Sigmoid colon (tissue), 7 donors: Measurements from ENCODE around the gene ROPN1L. TPM values are rescaled to one million over a fixed set of nuclear protein-coding genes. Genes with fewer than 3 reads are reported as not detected.

ENCODE experiments used
- DNase-seq: peaks from one replicate; pipeline ENCODE4 v3.0.0-alpha.2; 2019
- H3K27ac ChIP-seq, 4 donors: fragments of 200-600 bp; sonication (generic); one replicate each; pipeline ENCODE4 v1.5.1; 2016 to 2019; ENCODE audit warnings: mild to moderate bottlenecking in 1 of 4
- H3K27me3 ChIP-seq, 3 donors: fragments of 200-600 bp; sonication (generic); one replicate each; pipeline ENCODE4 v1.5.1; 2019; ENCODE audit warnings: mild to moderate bottlenecking in 1 of 3
- H3K36me3 ChIP-seq, 4 donors: fragments of 200-600 bp; sonication (generic); one replicate each; pipeline ENCODE4 v1.5.1; 2016 to 2019
- H3K4me1 ChIP-seq, 4 donors: fragments of 200-600 bp; sonication (generic); one replicate each; pipeline ENCODE4 v1.5.1; 2017 to 2019
- H3K4me3 ChIP-seq, 4 donors: fragments of 200-600 bp; sonication (generic); one replicate each; pipeline ENCODE4 v1.5.1; 2017 to 2019; ENCODE audit warnings: mild to moderate bottlenecking in 2 of 4, moderate library complexity in 1 of 4
- H3K9me3 ChIP-seq, 4 donors: fragments of 200-600 bp in 3 of 4; sonication (generic) in 3 of 4; one replicate each; pipeline versions ENCODE4 v1.5.1 to v1.6.1; 2013 to 2019
- EP300 ChIP-seq, 4 donors: sonication (generic); formaldehyde crosslinking; IDR thresholded peaks; one replicate each; pipeline ENCODE4 v1.6.1; 2017; ENCODE audit warnings: antibody characterized with exemption in 4 of 4
- POLR2A ChIP-seq, 2 donors: fragments of 450-650 bp; IDR thresholded peaks; one replicate each; pipeline ENCODE4 v1.6.1; 2016; ENCODE audit warnings: antibody characterized with exemption in 2 of 2, mild to moderate bottlenecking in 2 of 2, moderate library complexity in 2 of 2
- POLR2AphosphoS5 ChIP-seq, 4 donors: sonication (generic); formaldehyde crosslinking; IDR thresholded peaks; one replicate each; pipeline ENCODE4 v1.6.1; 2017; ENCODE audit warnings: antibody characterized with exemption in 4 of 4
- WGBS, 2 donors: extraction: QIAGEN DNeasy Blood & Tissue Kit; methylation state at CpG; one replicate each; pipeline ENCODE4 v1.1.7; 2013; 5-methylcytosine and 5-hydroxymethylcytosine counted together
- intact Hi-C: fragments of 100-400 bp; cut with DNase I; formaldehyde crosslinking; loops from one replicate; pipeline ENCODE4 v1.15.1; 2023
- polyA plus RNA-seq, 3 donors: library from polyadenylated mRNA; stranded (reverse); fragments of 200-250 nt; gene quantifications; one replicate each; pipeline ENCODE4 v1.2.3, GENCODE V29; 2013
- total RNA-seq, 4 donors: library from RNA; depleted of rRNA; stranded (reverse); fragments of >200 nt; gene quantifications; one replicate each; pipeline ENCODE4 v1.1.0, GENCODE V29; 2016
- TF ChIP-seq, protein P1 (sequence below), 4 experiments: fragments of 450-650 bp in 3 of 4; fragments of 200-600 bp in 1 of 4; IDR thresholded peaks; one replicate each; pipeline ENCODE4 v1.5.1; 2016 to 2019; ENCODE audit warnings: antibody characterized with exemption in 4 of 4, mild to moderate bottlenecking in 3 of 4, moderate library complexity in 2 of 4
- donor health status: healthy with polysubstance abuse.
- donor health status: Bipolar disorder and iron deficiency.
- donor health status: healthy.

Gene ROPN1L
- total and polyA plus RNA-seq, 7 donors, result 0.35 to 2.4 (median 1.3) TPM; not detected in 3

DNA sequence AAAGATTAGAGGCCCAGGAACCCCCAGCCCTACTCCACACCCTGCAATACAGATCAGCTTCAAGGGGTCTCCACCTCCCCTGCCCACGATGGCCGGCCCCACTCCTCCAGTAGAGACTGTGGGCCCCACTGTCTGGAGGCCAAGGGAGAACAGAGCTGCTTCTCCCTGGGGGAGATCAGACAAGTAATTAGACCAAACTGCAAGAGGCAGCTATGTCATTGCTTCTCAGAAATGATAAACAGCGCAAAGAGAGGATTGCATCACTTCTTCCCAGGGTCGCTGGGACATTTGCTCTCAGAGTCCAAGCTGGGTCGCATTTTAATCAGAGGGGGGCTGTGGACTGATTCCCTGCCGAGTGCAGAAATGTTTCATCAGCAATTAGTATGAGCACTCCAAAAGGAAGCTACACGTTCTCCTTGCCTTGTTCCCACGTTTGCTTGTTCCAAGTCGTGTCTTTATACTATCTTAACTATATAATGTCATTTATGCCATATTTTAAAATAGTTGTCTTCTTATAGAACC, 59.9 kb downstream of the ROPN1L start:
- no peaks in the 10 kb centered on the region for H3K36me3 ChIP-seq
- 83 to 85% methylated on average over 9 of the region's 9 CpGs for WGBS, 2 donors
- intact Hi-C loops, result no loop called here
- peaks cover 0 to 8% (median 0%) of the 10 kb centered on the region in 3 donors for H3K27me3 ChIP-seq
- no peaks in the 10 kb centered on the region for H3K4me1 ChIP-seq
- H3K27ac ChIP-seq, result no peak overlapping the region
- no peak for DNase-seq
- no peak for TF ChIP-seq POLR2AphosphoS5 (IDR thresholded peaks at IDR 0.05)
- no peak for TF ChIP-seq EP300 (IDR thresholded peaks at IDR 0.05)
- TF ChIP-seq POLR2A (IDR thresholded peaks at IDR 0.05), result no peak
- TF ChIP-seq, protein P1, sequence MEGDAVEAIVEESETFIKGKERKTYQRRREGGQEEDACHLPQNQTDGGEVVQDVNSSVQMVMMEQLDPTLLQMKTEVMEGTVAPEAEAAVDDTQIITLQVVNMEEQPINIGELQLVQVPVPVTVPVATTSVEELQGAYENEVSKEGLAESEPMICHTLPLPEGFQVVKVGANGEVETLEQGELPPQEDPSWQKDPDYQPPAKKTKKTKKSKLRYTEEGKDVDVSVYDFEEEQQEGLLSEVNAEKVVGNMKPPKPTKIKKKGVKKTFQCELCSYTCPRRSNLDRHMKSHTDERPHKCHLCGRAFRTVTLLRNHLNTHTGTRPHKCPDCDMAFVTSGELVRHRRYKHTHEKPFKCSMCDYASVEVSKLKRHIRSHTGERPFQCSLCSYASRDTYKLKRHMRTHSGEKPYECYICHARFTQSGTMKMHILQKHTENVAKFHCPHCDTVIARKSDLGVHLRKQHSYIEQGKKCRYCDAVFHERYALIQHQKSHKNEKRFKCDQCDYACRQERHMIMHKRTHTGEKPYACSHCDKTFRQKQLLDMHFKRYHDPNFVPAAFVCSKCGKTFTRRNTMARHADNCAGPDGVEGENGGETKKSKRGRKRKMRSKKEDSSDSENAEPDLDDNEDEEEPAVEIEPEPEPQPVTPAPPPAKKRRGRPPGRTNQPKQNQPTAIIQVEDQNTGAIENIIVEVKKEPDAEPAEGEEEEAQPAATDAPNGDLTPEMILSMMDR (IDR thresholded peaks at IDR 0.05), result no peak
- H3K4me3 ChIP-seq, result no peak overlapping the region
- no peaks in the 10 kb centered on the region for H3K9me3 ChIP-seq

DNA sequence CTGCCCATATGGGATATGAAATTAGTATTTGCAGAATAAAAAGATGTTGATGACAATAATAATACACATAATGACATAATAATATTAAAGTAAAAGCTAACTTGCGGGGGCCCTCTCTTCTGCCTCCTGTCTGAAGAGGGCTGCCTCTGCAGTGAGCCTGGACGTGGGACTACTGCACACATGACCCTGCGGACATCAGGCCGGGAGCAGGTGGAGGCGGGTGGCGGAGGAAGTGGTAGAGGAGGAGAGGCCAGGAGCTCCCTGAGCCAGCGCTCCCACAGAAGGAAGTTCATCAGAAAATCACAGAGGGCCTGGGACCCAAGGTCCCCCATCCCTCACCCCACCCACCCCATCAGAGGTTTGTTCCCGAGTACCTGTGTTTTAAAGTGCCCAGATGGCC, 60.5 kb downstream of the ROPN1L start:
- no peaks in the 10 kb centered on the region for H3K36me3 ChIP-seq
- TF ChIP-seq POLR2AphosphoS5 (IDR thresholded peaks at IDR 0.05) (no peak), POLR2A (IDR thresholded peaks at IDR 0.05) (no peak), EP300 (IDR thresholded peaks at IDR 0.05) (no peak)
- TF ChIP-seq, protein P1 (IDR thresholded peaks at IDR 0.05), result no peak
- intact Hi-C loops, result no loop called here
- no peaks in the 10 kb centered on the region for H3K9me3 ChIP-seq
- WGBS, 2 donors, result 89 to 90% methylated on average over 8 of the region's 8 CpGs
- H3K4me3 ChIP-seq, result no peak overlapping the region
- no peak overlapping the region for H3K27ac ChIP-seq
- no peak for DNase-seq
- H3K4me1 ChIP-seq, result no peaks in the 10 kb centered on the region
- peaks cover 0 to 8% (median 0%) of the 10 kb centered on the region in 3 donors for H3K27me3 ChIP-seq

DNA sequence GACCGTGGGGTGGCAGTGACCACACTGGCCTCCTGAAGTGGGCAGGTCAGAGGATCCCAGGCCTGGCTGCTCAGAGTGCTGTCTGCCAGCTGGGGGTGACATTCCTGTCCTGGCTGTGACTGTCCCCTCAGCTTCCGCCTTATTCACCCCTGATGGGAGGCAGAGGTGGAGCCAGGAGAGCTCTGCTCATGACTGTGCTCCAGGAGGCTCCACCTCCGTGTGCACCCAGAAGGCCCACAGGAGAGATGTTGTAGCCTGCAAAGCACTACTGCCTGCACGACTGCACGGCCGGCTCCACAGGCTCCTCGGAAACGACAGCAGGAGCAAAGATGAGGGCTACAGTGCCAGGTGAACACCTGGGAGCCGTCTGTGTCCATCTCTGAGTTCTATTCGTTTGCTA, 60.9 kb downstream of the ROPN1L start:
- Histone ChIP-seq H3K27me3 (peaks cover 0 to 8% (median 0%) of the 10 kb centered on the region in 3 donors), H3K4me3 (no peak overlapping the region), H3K27ac (no peak overlapping the region), H3K4me1 (peaks cover 0 to 1% (median 0%) of the 10 kb centered on the region in 4 donors), H3K36me3 (no peaks in the 10 kb centered on the region), H3K9me3 (no peaks in the 10 kb centered on the region)
- intact Hi-C loops, result no loop called here
- 76 to 80% methylated on average over 10 of the region's 10 CpGs for WGBS, 2 donors
- DNase-seq, result no peak
- TF ChIP-seq, protein P1 (IDR thresholded peaks at IDR 0.05), result no peak
- TF ChIP-seq POLR2A (IDR thresholded peaks at IDR 0.05), result no peak
- TF ChIP-seq POLR2AphosphoS5 (IDR thresholded peaks at IDR 0.05), result no peak
- TF ChIP-seq EP300 (IDR thresholded peaks at IDR 0.05), result no peak

DNA sequence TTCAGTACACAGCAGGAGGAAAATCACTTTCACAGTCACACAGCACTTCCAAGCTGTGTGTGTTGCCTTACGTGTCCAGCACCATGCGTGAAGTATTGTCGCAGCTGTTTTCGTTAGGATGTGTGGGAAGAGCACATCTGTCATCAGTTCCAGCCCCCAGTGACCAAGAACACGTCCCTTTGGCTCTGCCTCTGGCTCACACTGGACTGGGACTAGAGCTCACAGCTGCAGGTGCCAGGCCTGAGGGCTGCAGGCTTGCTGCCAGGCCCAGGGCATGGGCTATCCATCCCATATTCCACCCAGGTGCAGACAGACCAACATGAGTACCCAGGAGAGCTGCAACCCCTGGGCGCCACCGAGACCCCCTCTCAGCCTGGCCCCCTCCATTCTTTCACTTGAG, 61.6 kb downstream of the ROPN1L start:
- Histone ChIP-seq H3K9me3 (no peaks in the 10 kb centered on the region), H3K4me3 (no peak overlapping the region), H3K4me1 (peaks cover 0 to 5% (median 0%) of the 10 kb centered on the region in 4 donors), H3K36me3 (no peaks in the 10 kb centered on the region), H3K27ac (no peak overlapping the region), H3K27me3 (peaks cover 0 to 5% (median 0%) of the 10 kb centered on the region in 3 donors)
- WGBS, 2 donors, result 92% methylated on average over 7 of the region's 7 CpGs
- intact Hi-C loops, result no loop called here
- no peak for TF ChIP-seq EP300 (IDR thresholded peaks at IDR 0.05)
- no peak for TF ChIP-seq POLR2A (IDR thresholded peaks at IDR 0.05)
- TF ChIP-seq POLR2AphosphoS5 (IDR thresholded peaks at IDR 0.05), result no peak
- no peak for DNase-seq

DNA sequence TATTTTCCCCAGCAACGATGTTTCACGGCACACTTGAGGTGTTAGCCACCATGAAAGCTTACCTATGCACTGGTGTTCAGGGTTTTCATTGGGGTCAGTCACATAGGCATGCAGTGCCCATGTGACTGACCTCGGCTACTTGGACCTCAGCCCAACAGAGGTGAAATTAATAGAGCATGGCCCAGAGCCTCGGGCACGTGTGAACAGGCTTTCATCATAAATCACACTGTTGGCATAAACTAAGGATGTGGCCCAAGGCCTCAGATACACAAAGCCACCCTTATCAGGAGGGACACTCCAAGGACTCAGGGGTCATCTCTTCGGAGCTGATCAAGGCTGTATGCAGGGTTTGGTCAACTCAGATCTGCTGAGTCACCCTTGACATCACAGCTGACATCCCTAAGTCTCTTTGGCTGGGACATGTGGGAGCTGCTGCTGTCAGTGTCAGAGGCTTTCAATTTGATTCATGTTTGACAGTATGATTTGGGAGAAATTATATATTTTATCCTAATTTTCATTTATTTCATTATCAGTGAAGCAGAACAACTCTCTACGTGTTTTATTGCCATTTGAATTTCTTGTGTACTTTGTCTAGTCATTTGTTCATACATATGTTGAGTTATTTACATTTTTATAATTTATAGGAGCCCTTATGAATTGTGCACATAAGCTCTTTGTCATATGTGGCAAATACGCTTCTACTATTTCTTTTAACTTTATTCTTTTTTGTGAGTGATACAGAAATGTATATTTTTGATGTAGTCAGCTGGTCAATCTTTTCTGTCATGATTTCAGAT, 62.5 kb downstream of the ROPN1L start:
- Histone ChIP-seq H3K9me3 (no peaks in the 10 kb centered on the region), H3K27me3 (peaks cover 0 to 5% (median 0%) of the 10 kb centered on the region in 3 donors), H3K27ac (no peak overlapping the region), H3K36me3 (no peaks in the 10 kb centered on the region), H3K4me3 (no peak overlapping the region), H3K4me1 (peaks cover 0 to 5% (median 0%) of the 10 kb centered on the region in 4 donors)
- no peak for TF ChIP-seq POLR2AphosphoS5 (IDR thresholded peaks at IDR 0.05)
- TF ChIP-seq, protein P1 (IDR thresholded peaks at IDR 0.05), result no peak
- TF ChIP-seq POLR2A (IDR thresholded peaks at IDR 0.05), result no peak
- no peak for TF ChIP-seq EP300 (IDR thresholded peaks at IDR 0.05)
- 53 to 61% methylated on average over 8 of the region's 8 CpGs for WGBS, 2 donors
- DNase-seq, result no peak
- intact Hi-C loops, result no loop called here
